Endothelial cell of umbilical vein (primary cell): Measurements from ENCODE around the gene GSTA5. TPM values are rescaled to one million over a fixed set of nuclear protein-coding genes. Genes with fewer than 3 reads are reported as not detected.

Source experiments
- BruUV-seq: library from RNA; stranded (reverse); fragments of 400-500 nt; replicated peaks from 2 replicates; lab custom pipeline; 2021; lab: Mats Ljungman, UMichigan
- CTCF ChIA-PET: fragments of 300-600, 350-600 bp; sonication (Branson Sonifier 250); formaldehyde crosslinking; loops from one replicate; lab custom pipeline; 2021; ENCODE audit warnings: antibody characterized with exemption, inconsistent platforms; lab: Charles Lee
- POLR2A ChIA-PET: fragments of 300-600, 350-600 bp; sonication (Branson Sonifier 250); formaldehyde crosslinking; loops from one replicate; lab custom pipeline; 2021; ENCODE audit warnings: antibody characterized with exemption, inconsistent platforms; lab: Charles Lee
- DNase-seq: peaks from one replicate; pipeline ENCODE4 v3.0.0-alpha.2; 2011; ENCODE audit warnings: low read depth, low spot score
- FAIRE-seq: peaks from 2 replicates; lab custom pipeline; 2011; peaks lifted over from hg19 to GRCh38; lab: Jason Lieb, UNC
- H2AFZ ChIP-seq: 2 replicates; pipeline ENCODE4 v1.6.0; 2012; ENCODE audit warnings: low read depth, low read length, control low read depth, inconsistent platforms
- H3K27ac ChIP-seq: 2 replicates; pipeline ENCODE4 v1.5.1; 2011; ENCODE audit warnings: low read depth, mild to moderate bottlenecking, control low read depth, low read length, moderate library complexity; ENCODE audit not compliant: insufficient read depth
- H3K27me3 ChIP-seq, 2 experiments: 2 replicates each; pipeline versions ENCODE4 v1.6.0 to v1.6.1; 2011; ENCODE audit warnings: low read length in 2 of 2, mixed read lengths in 1 of 2; ENCODE audit not compliant: control insufficient read depth in 2 of 2, insufficient read depth in 2 of 2
- H3K36me3 ChIP-seq, 2 experiments: 2 replicates in 1 of 2; 3 replicates in 1 of 2; pipeline ENCODE4 v1.5.1; 2011; ENCODE audit warnings: low read length in 2 of 2, mild to moderate bottlenecking in 1 of 2, moderate library complexity in 1 of 2; ENCODE audit not compliant: control insufficient read depth in 2 of 2, insufficient read depth in 2 of 2; ENCODE audit errors: extremely low read depth in 1 of 2
- H3K4me1 ChIP-seq: 3 replicates; pipeline ENCODE4 v1.5.1; 2011; ENCODE audit warnings: mild to moderate bottlenecking, low read length; ENCODE audit not compliant: control insufficient read depth, insufficient read depth; ENCODE audit errors: extremely low read depth
- H3K4me2 ChIP-seq: 2 replicates; pipeline ENCODE4 v1.6.1; 2011; ENCODE audit warnings: low read length, control low read depth, mixed read lengths; ENCODE audit not compliant: insufficient read depth
- H3K4me3 ChIP-seq, 3 experiments: fragments of 200-600 bp in 1 of 3; sonication (generic), shearing (Covaris generic) in 1 of 3; replicated peaks in 1 of 3; 2 replicates each; pipeline ENCODE4 v1.5.1; 2011 to 2016; ENCODE audit warnings: control low read depth in 3 of 3, low read length in 3 of 3, mild to moderate bottlenecking in 2 of 3, inconsistent platforms in 1 of 3, low read depth in 1 of 3, moderate library complexity in 1 of 3; ENCODE audit not compliant: insufficient read depth in 1 of 3
- H3K79me2 ChIP-seq: 2 replicates; pipeline ENCODE4 v1.6.0; 2012; ENCODE audit warnings: low read length, inconsistent platforms; ENCODE audit not compliant: control insufficient read depth, insufficient read depth
- H3K9ac ChIP-seq: replicated peaks from 2 replicates; pipeline ENCODE3; 2011; ENCODE audit warnings: low read length, control low read depth; ENCODE audit not compliant: insufficient read depth; ENCODE audit errors: extremely low read depth
- H3K9me1 ChIP-seq: replicated peaks from 3 replicates; pipeline ENCODE4 v1.6.0; 2011; ENCODE audit warnings: mild to moderate bottlenecking, low read length; ENCODE audit not compliant: control insufficient read depth, insufficient read depth; ENCODE audit errors: extremely low read depth
- H3K9me3 ChIP-seq: replicated peaks from 2 replicates; pipeline ENCODE4 v1.5.1; 2012; ENCODE audit warnings: low read length, inconsistent platforms; ENCODE audit not compliant: control insufficient read depth, insufficient read depth
- H4K20me1 ChIP-seq: replicated peaks from 2 replicates; pipeline ENCODE3; 2011; ENCODE audit warnings: mild to moderate bottlenecking, low read length; ENCODE audit not compliant: control insufficient read depth, insufficient read depth; ENCODE audit errors: extremely low read depth
- EZH2 ChIP-seq: IDR thresholded peaks from 2 replicates; pipeline ENCODE4 v1.6.1; 2012; ENCODE audit warnings: borderline replicate concordance, low read depth, mild to moderate bottlenecking, moderate library complexity, low read length, inconsistent platforms; ENCODE audit not compliant: severe bottlenecking
- FOS ChIP-seq: IDR thresholded peaks from 2 replicates; pipeline ENCODE4 v1.6.1; 2011; ENCODE audit warnings: mild to moderate bottlenecking, low read length, moderate library complexity, borderline replicate concordance; ENCODE audit not compliant: insufficient read depth
- GATA2 ChIP-seq: IDR thresholded peaks from 2 replicates; pipeline ENCODE4 v1.7.0; 2011; ENCODE audit warnings: low read depth, mild to moderate bottlenecking, moderate library complexity, mixed read lengths, low read length; ENCODE audit not compliant: insufficient read length, insufficient read depth
- JUN ChIP-seq: IDR thresholded peaks from 2 replicates; pipeline ENCODE4 v1.6.1; 2011; ENCODE audit warnings: borderline replicate concordance, low read depth; ENCODE audit not compliant: insufficient read length, insufficient read depth
- MYC ChIP-seq: IDR thresholded peaks from one replicate; pipeline ENCODE4 v1.6.1; 2011; ENCODE audit warnings: mild to moderate bottlenecking, low read depth, low read length
- POLR2A ChIP-seq: IDR thresholded peaks from 2 replicates; pipeline ENCODE4 v1.6.1; 2012; ENCODE audit warnings: low read depth, mild to moderate bottlenecking, control low read depth, low read length
- POLR2AphosphoS5 ChIP-seq: IDR thresholded peaks from 2 replicates; pipeline ENCODE4 v1.6.1; 2012; ENCODE audit warnings: low read depth, mild to moderate bottlenecking, control low read depth, low read length, moderate library complexity; ENCODE audit not compliant: insufficient read depth
- dilution Hi-C: fragments of 300-500 bp; cut with MboI; formaldehyde crosslinking; loops from one replicate; pipeline ENCODE4 v1.15.0; 2019; ENCODE audit warnings: low sequenced_read_pairs; ENCODE audit not compliant: extremely low pct_ligation_motif_present
- intact Hi-C: fragments of 100-400 bp; cut with micrococcal nuclease; formaldehyde crosslinking; loops from one replicate; pipeline ENCODE4 v1.10.0; 2022
- polyA plus RNA-seq, 4 experiments: library from polyadenylated mRNA; depleted of rRNA in 3 of 4; stranded (reverse) in 3 of 4; unstranded in 1 of 4; fragments of >200 nt; gene quantifications; 2 replicates each; pipeline versions ENCODE4 v1.2.1 to v1.2.3, GENCODE V29; 2011 to 2012; ENCODE audit warnings: missing spikeins in 1 of 4
- total RNA-seq: library from RNA; stranded (reverse); gene quantifications from 2 replicates; pipeline ENCODE4 v1.2.3, GENCODE V29; 2021
- TF ChIP-seq, protein P1 (sequence below): IDR thresholded peaks from 2 replicates; pipeline ENCODE4 v1.6.1; 2011; ENCODE audit not compliant: insufficient read depth, insufficient read length
- TF ChIP-seq, protein P2 (sequence below), 2 donors: IDR thresholded peaks; 1 replicate in 1 of 2; 2 replicates in 1 of 2; pipeline ENCODE4 v1.5.1; 2011; ENCODE audit warnings: low read length in 2 of 2, mild to moderate bottlenecking in 2 of 2, moderate library complexity in 2 of 2, control low read depth in 1 of 2, inconsistent platforms in 1 of 2, low read depth in 1 of 2; ENCODE audit not compliant: insufficient read depth in 1 of 2; ENCODE audit errors: extremely low read depth in 1 of 2

Gene GSTA5
- total and polyA plus RNA-seq, 2 donors (not counting 3 experiments of a cell fraction or from before 2014, with no cell fraction given): not detected

DNA sequence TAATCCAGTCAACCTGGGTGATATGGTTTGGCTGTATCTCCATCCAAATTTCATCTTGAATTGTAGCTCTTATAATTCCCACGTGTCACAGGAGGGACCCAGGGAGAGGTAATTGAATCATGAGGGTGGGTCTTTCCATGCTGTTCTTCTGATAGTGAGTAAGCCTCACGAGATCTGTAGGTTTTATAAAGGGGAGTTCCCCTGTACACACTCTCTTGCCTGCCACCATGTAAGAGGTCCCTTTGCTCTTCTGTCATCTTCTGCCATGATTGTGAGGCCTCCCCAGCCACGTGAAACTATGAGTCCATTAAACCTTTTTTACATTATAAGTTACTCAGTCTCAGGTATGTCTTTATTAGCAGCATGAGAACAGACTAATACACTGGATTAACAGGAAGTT lies 49.4 kb upstream of the GSTA5 start:
- POLR2A ChIA-PET: no interaction called here
- CTCF ChIA-PET: interaction anchor here (0.9 kb wide), 1 partner anchor 103 kb away, joined by 3 read pairs; no protein-coding TSS in a partner anchor
- H4K20me1 ChIP-seq: no peaks in the 10 kb centered on the region
- no peaks in the 10 kb centered on the region for H3K36me3 ChIP-seq
- H3K9ac ChIP-seq: no peak overlapping the region
- no peaks in the 10 kb centered on the region for H3K4me1 ChIP-seq
- H3K79me2 ChIP-seq: no peaks in the 10 kb centered on the region
- dilution Hi-C loops: no loop called here
- H3K4me3 ChIP-seq: no peak overlapping the region
- intact Hi-C loops: no loop called here
- no peaks in the 10 kb centered on the region for H3K9me3 ChIP-seq
- no peak overlapping the region for H3K27ac ChIP-seq
- H3K27me3 ChIP-seq: peaks cover 7 to 8% of the 10 kb centered on the region in 2 experiments
- no peak overlapping the region for H2AFZ ChIP-seq
- no peak for TF ChIP-seq MYC
- TF ChIP-seq EZH2: no peak
- no peak for TF ChIP-seq JUN
- TF ChIP-seq, protein P1, sequence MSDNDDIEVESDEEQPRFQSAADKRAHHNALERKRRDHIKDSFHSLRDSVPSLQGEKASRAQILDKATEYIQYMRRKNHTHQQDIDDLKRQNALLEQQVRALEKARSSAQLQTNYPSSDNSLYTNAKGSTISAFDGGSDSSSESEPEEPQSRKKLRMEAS: no peak
- TF ChIP-seq GATA2: no peak
- TF ChIP-seq, protein P2, sequence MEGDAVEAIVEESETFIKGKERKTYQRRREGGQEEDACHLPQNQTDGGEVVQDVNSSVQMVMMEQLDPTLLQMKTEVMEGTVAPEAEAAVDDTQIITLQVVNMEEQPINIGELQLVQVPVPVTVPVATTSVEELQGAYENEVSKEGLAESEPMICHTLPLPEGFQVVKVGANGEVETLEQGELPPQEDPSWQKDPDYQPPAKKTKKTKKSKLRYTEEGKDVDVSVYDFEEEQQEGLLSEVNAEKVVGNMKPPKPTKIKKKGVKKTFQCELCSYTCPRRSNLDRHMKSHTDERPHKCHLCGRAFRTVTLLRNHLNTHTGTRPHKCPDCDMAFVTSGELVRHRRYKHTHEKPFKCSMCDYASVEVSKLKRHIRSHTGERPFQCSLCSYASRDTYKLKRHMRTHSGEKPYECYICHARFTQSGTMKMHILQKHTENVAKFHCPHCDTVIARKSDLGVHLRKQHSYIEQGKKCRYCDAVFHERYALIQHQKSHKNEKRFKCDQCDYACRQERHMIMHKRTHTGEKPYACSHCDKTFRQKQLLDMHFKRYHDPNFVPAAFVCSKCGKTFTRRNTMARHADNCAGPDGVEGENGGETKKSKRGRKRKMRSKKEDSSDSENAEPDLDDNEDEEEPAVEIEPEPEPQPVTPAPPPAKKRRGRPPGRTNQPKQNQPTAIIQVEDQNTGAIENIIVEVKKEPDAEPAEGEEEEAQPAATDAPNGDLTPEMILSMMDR (IDR thresholded peaks at IDR 0.05; ENCODE audit: extremely low read depth in 1 of 2, insufficient read depth in 1 of 2, low read depth in 1 of 2, low read length in 2 of 2): no peak
- TF ChIP-seq POLR2AphosphoS5: no peak
- TF ChIP-seq POLR2A: no peak
- no peak for TF ChIP-seq FOS
- FAIRE-seq: no peak
- H3K4me2 ChIP-seq: no peak overlapping the region
- BruUV-seq: no TSS peak
- H3K9me1 ChIP-seq: no peaks in the 10 kb centered on the region
- DNase-seq: no peak
